ENCODE results near the gene FOXA1.

The FOXA1 gene

GRCh38 chr14:37594971-37595808, at the start of gene FOXA1, which contains the start of gene TTC6:
TSS of gene FOXA1 (minus strand) at chr14:37595249. CDS start at chr14:37594972, 277 bp downstream.
TSS of gene TTC6 (plus strand) at chr14:37595629. CDS start at chr14:37622065, 26,436 bp downstream.
- DNase-seq (ENCODE audit: low read depth), result peak; percentile 22

GRCh38 chr14:37643701-37644100, 48.7 kb upstream of the FOXA1 start:
- no peak for DNase-seq (ENCODE audit: low read depth)

- DNase-seq (ENCODE audit: low read depth), result no peak
Observed at GRCh38 chr14:37642125-37642524, 47.1 kb upstream of the FOXA1 start.

- no peak for DNase-seq (ENCODE audit: low read depth)
Observed at GRCh38 chr14:37641117-37641516, 46.1 kb upstream of the FOXA1 start.

GRCh38 chr14:37638599-37638998, 43.5 kb upstream of the FOXA1 start:
- DNase-seq (ENCODE audit: low read depth), result no peak

GRCh38 chr14:37637341-37637740, 42.3 kb upstream of the FOXA1 start:
- DNase-seq (ENCODE audit: low read depth), result no peak

- DNase-seq (ENCODE audit: low read depth), result peak; percentile 22
Observed at GRCh38 chr14:37625597-37626595, 30.8 kb upstream of the FOXA1 start.

- no peak for DNase-seq (ENCODE audit: low read depth)
Observed at GRCh38 chr14:37623971-37624370, 28.9 kb upstream of the FOXA1 start.

GRCh38 chr14:37623426-37623951, 28.4 kb upstream of the FOXA1 start:
- peak; percentile 73 for DNase-seq (ENCODE audit: low read depth)

- DNase-seq (ENCODE audit: low read depth), result peak; percentile 60
Observed at GRCh38 chr14:37622231-37622923, 27.3 kb upstream of the FOXA1 start.

GRCh38 chr14:37620856-37621255, 25.8 kb upstream of the FOXA1 start:
- DNase-seq (ENCODE audit: low read depth), result no peak

- DNase-seq (ENCODE audit: low read depth), result no peak
Observed at GRCh38 chr14:37618498-37619028, 23.5 kb upstream of the FOXA1 start.

- DNase-seq (ENCODE audit: low read depth), result no peak
Observed at GRCh38 chr14:37617864-37618365, 22.9 kb upstream of the FOXA1 start.

- DNase-seq (ENCODE audit: low read depth), result no peak
Observed at GRCh38 chr14:37616853-37617252, 21.8 kb upstream of the FOXA1 start.

- DNase-seq (ENCODE audit: low read depth), result no peak
Observed at GRCh38 chr14:37615582-37616289, 20.7 kb upstream of the FOXA1 start.

GRCh38 chr14:37610945-37611523, 16.0 kb upstream of the FOXA1 start:
- DNase-seq (ENCODE audit: low read depth), result no peak

GRCh38 chr14:37608649-37609048, 13.6 kb upstream of the FOXA1 start:
- no peak for DNase-seq (ENCODE audit: low read depth)

GRCh38 chr14:37606678-37607077, 11.6 kb upstream of the FOXA1 start:
- DNase-seq (ENCODE audit: low read depth), result no peak

- DNase-seq (ENCODE audit: low read depth), result no peak
Observed at GRCh38 chr14:37603688-37604251, 8.7 kb upstream of the FOXA1 start.
